Measurements from ENCODE around the gene PDE8A.

GRCh38 chr15:85000189-85000864 is 18.7 kb downstream of the PDE8A start:
- TF ChIP-seq GATA3 (IDR thresholded peaks at IDR 0.05; ENCODE audit: low read depth, low read length) (no peak), GATA2 (IDR thresholded peaks at IDR 0.05; ENCODE audit: low read depth, low read length) (no peak)
